ENCODE results near the gene TTLL11. TPM values are rescaled to one million over a fixed set of nuclear protein-coding genes. Genes with fewer than 3 reads are reported as not detected.
"Not testable (repeated sequence)": the region's sequence is repeated elsewhere in the genome, so short reads cannot be mapped to it uniquely, and the experiment has no call there.

Gene TTLL11
- total RNA-seq, 1 experiment from 2014 or later, result 1.6 TPM

DNA sequence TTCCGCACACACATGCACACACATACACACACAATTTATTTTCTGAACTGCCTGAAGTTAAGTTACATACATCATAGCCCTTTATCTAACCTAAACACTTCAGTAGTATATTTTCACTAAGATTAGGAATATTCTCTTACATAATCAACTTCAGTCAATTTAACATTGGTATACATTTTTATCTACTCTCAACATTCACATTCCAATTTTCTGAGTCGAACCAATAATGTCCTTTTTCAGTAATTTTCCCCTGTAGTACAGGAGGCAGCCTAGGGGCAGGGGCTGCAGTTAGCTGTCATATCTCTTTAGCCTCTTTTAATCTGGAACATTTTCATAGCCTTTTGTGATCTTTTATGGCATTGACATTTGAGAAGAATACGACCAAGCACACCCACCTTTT is 291.5 kb downstream of the TTLL11 start:
- no peak for DNase-seq (ENCODE audit: low read depth, low spot score)
- in situ Hi-C loops (cut with HindIII; ENCODE audit: low pct_unique_long_range_greater_than_20kb, low sequenced_read_pairs), result no loop called here

DNA sequence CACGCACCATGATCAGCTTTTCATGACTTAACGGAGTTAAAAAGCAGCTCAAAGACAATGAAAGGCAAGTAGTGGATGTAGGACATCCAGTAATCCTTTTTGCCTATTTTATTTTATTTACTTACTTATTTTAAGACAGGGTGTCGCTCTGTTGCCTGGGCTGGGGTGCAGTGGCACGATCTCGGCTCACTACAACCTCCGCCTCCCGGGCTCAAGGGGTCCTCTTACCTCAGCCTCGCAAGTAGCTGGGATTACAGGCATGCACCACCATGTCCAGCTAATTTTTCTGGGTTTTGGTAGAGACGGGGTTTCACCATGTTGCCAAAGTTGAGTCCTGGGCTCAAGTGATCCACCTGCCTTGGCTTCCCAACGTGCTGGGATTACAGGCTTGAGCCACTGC is 292.7 kb downstream of the TTLL11 start:
- in situ Hi-C loops (cut with HindIII; ENCODE audit: low pct_unique_long_range_greater_than_20kb, low sequenced_read_pairs), result no loop called here
- no peak for DNase-seq (ENCODE audit: low read depth, low spot score)

DNA sequence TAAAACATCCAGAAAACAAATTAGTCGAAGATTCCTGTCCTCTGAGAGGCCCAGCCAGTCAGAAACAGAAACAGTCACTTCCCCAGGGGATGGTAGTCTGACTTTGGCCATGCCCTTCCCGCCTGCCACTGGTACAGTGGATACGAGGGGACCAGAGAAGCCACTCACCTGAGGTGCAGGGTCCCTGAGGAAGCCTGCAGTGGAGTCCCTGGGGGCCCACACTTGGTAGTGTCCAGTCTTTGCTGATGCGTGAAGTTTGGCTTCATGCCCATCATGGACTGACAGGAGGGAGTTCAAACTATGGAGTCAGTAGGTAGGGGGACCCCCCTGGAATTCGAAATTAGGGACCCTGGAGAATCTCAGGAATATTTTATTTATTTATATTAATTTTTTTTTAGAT is 294.2 kb downstream of the TTLL11 start:
- in situ Hi-C loops (cut with HindIII; ENCODE audit: low pct_unique_long_range_greater_than_20kb, low sequenced_read_pairs), result no loop called here
- no peak for DNase-seq (ENCODE audit: low read depth, low spot score)

DNA sequence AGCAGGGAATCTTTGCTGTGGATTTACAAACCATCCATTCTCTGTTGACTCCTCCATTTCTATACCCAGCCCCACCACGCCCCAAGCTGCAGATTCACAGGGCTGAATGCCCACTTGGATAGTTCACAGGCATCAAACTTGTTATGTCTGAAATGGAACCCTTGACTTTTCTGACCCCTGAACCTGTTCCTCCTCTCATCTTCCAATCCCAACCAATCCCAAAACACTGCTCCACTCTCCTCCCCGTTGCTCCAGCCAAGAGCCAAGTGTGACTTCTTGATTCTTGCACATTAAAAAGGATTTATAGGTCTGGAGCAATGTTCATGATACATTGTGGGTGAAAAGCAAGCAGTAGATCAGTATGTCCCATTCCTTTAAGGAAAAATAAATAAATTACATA is 296.0 kb downstream of the TTLL11 start:
- no peak for DNase-seq (ENCODE audit: low read depth, low spot score)
- in situ Hi-C loops (cut with HindIII; ENCODE audit: low pct_unique_long_range_greater_than_20kb, low sequenced_read_pairs), result no loop called here

DNA sequence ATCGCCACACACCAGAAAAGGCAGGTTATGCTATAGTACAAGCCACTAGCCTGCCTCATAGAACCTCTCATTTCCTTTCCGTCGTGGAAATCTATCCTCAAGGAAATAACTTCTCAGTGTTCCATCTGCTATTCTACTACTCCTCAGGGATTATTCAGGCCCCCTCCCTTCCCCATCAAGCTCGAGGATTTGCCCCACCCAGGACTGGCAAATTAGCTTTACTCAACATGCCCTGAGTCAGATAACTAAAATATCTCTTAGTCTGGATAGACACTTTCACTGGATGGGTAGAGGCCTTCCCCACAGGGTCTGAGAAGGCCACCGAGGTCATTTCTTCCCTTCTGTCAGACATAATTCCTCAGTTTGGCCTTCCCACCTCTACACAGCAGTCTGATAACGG is 298.8 kb downstream of the TTLL11 start:
- in situ Hi-C loops (cut with HindIII; ENCODE audit: low pct_unique_long_range_greater_than_20kb, low sequenced_read_pairs); DNase-seq (ENCODE audit: low read depth, low spot score): not testable (repeated sequence)

DNA sequence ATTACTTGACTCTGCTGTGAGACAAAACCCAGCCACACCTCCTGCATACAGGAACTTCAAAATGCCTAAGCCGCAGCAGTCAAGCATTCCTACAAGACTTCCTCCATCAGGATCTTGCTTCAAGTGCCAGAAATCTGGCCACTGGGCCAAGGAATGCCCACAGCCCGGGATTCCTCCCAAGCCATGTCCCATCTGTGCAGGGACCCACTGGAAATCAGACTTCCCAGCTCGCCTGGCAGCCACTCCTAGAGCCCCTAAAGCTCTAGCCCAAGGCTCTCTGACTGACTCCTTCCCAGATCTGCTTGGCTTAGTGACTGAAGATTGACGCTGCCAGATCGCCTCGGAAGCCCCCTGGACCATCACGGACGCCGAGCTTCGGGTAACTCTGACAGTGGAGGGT is 300.6 kb downstream of the TTLL11 start:
- in situ Hi-C loops (cut with HindIII; ENCODE audit: low pct_unique_long_range_greater_than_20kb, low sequenced_read_pairs), result not testable (repeated sequence)

DNA sequence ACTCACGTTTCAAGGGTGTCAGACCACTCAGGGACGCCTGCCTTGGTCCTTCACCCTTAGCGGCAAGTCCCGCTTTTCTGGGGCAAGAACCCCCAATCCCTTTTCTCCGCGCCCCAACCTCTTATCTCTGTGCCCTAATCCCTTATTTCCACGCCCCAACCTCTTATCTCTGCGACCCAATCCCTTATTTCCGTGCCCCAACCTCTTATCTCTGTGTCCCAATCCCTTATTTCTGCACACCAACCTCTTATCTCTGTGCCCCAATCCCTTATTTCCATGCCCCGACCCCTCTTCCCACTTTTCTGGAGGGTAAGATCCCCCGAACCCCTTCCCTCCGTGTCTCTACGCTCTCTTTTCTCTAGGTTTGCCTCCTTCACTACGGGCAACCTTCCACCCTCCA is 302.3 kb downstream of the TTLL11 start:
- DNase-seq (ENCODE audit: low read depth, low spot score), result no peak
- in situ Hi-C loops (cut with HindIII; ENCODE audit: low pct_unique_long_range_greater_than_20kb, low sequenced_read_pairs), result no loop called here

More for the DNA sequence above, 300.6 kb downstream of the TTLL11 start:
- DNase-seq (ENCODE audit: low read depth, low spot score), result not testable (repeated sequence)

DNA sequence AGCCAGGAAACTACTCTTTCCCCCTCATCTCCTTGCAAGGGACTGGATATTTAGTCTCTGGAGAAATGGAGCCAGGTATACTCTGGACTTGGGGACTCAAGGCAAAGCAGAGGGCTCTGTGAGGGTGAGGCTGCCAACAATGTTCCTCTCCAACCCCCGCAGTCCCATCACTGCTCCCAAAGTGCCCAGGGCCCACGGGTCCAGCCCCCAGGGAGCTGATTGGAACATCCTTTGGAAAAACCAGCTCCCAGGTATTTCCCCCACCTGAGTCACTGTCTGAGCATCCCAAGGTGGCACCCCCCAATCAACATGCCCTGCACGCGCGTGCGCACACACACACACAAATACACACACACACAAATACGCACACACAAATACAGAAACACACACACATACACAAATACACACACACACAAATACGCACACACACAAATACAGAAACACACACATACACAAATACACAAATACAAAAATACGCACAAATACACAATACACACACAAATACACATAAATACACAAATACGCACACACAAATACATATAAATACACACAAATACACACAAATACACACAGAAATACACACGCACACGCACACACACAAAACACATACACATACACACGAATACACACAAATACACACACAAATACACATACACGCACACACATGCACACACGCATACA is 304.3 kb downstream of the TTLL11 start:
- in situ Hi-C loops (cut with HindIII; ENCODE audit: low pct_unique_long_range_greater_than_20kb, low sequenced_read_pairs), result no loop called here
- no peak for DNase-seq (ENCODE audit: low read depth, low spot score)

DNA sequence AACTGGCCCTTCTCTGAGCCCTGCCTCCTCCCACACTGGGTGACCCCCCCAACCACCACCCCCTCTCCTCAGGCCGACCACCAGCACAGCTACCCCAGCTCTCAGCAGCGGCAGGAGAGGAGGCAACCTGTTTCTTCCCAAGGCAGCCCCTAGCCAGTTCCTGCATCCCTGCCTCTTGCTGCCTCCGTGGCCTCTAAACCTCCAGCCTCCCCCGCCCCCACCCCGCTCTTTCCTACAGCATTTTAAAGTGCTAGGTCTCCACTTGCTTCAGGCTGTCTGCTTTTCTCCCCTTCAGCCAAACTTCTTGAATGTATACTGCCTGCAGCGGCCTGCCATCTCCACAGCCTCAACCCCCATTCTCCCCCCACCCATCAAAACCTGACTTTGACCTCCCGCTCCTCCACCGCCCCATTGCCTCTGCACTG is 306.1 kb downstream of the TTLL11 start:
- in situ Hi-C loops (cut with HindIII; ENCODE audit: low pct_unique_long_range_greater_than_20kb, low sequenced_read_pairs), result no loop called here
- no peak for DNase-seq (ENCODE audit: low read depth, low spot score)

DNA sequence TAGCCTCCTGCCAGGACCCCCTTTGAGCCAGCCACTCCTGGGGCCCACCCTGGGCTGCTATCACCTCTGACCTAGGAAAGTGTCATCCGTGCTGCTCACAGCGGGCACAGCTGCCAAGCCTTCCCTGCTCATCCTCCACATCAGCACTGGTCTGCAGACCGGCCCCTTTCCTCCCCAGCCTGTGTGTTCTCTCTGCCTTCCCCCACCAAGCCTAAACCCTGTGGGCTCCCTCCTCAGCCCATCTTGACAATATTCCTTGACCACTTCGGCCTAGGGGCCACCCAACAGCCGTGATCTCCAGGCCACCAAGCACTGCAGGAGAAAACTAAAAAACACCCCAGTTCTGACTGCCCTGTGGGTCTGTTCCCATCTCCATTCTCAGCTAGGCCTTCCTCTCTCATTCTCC is 306.6 kb downstream of the TTLL11 start:
- in situ Hi-C loops (cut with HindIII; ENCODE audit: low pct_unique_long_range_greater_than_20kb, low sequenced_read_pairs), result no loop called here
- DNase-seq (ENCODE audit: low read depth, low spot score), result no peak

DNA sequence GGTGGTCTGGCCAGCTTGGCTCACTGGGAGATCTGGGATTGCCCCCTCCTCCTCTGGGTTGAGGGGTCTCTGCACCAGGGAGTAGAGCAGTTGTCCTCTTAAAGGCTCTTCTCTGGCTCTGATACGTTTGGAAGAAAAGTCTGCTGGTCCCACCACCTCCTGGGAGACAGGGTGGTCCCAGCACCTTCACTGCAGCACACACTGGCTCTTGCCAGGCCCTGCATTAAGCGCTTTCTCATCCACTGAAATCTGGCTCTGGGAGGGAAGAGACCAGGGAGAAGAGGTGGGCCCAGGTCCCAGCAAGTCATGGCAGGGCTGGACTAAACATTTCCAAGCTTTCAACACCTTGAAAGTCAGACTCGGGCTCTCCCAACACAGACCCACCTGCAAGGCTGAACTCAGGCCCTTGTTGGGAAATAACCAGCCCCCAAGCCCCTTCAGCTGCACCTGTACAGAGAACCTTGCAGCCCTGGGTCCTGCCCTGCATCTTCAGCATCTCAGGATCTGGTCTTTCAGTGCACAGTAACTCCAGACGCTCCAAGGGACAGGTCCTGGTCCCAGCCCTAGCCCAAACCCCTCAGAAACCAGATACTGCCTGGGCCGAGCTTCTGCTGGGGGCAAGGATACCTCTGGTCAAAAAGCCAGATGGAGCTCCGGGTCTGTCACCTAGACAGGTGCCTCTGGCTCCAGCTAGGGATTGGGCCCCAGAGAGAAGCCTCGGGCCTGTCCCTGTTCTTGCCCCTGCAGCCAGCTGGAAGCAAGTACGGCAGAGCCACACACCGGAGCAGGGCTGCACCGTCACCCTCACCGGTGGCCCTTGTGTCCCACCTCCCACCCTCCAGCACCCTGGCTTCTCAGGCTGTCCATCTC is 307.2 kb downstream of the TTLL11 start:
- no peak for DNase-seq (ENCODE audit: low read depth, low spot score)
- in situ Hi-C loops (cut with HindIII; ENCODE audit: low pct_unique_long_range_greater_than_20kb, low sequenced_read_pairs), result no loop called here

DNA sequence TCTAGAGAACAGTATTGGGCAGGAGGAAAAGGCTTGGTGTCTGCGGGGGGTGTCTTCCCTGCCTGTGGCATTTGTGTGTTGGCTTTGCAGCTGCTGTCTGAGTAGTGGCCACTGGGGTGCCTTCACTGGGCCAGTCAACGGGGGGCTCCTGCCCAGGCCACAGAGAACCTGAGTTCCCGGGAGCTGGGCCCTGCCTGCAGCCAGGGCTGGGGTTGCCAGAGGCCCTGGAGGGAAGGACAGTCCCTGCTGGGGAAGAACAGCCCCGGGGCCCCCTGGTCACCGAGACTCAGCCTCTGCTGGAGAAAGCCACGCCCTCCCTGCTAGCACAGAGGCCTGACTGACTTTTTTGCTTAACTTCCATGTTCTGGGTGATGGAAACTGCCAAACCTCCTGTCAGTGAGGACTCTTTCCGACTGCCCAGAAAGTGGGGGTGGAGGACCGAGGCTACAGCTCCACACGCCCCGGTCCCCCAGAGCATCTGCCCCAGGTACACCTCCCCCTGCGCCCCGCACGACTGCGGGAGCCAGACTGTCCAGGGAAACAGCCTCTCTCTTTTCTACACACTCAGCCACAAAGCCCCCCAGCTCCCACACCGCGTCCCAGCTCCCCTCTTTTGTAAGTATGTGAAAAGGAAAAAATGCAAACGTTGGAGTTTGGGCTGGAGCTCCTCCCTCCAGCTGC is 308.2 kb downstream of the TTLL11 start:
- in situ Hi-C loops (cut with HindIII; ENCODE audit: low pct_unique_long_range_greater_than_20kb, low sequenced_read_pairs), result no loop called here
- no peak for DNase-seq (ENCODE audit: low read depth, low spot score)

DNA sequence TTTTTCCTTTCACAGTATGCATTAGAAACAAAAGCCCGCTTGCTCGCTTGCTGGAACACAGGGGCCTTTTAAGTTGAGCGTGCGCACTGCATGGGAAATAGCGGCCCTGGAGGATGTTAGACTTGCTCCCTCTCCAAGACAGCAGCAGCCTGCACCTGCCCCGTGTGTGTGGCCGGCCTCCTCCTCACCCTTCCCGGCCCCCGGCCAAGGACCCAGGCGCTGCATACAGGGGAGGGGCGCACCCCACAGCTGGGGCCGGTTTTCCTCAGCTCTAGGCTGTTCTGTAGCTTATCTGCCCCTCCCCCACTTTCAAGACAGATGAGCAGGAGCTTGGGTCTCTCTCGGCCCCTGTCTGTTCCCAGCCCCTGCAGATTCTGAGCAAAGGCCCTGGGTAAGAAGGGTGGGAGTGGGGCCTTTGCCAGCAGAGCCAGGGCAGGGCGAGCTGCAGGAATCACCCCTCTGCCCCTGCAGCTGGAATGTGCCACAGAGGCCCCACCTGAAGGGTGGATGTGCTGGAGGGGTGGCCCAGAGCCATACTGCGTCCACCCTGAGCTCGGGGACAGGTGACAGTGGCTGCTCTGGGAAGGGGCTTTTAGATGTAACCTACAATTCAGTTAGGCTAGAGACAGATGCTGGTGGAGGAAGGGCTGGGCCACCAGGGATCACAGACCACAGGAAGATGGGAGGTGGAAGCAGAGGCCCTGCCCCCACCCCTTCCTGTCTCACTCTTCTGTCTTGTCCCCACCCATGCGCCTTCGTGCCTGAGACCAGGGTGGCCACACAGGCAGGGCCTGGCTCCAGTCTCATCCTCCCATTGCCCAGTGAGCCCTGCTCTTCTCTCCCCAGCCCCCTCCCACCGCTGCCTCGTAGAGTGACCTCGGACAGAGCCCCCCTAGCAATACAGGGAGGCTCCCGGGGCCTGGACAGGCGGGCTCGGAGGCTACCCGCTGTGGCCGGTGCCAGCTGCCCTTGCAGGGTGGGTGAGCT is 309.3 kb downstream of the TTLL11 start:
- in situ Hi-C loops (cut with HindIII; ENCODE audit: low pct_unique_long_range_greater_than_20kb, low sequenced_read_pairs), result no loop called here

DNA sequence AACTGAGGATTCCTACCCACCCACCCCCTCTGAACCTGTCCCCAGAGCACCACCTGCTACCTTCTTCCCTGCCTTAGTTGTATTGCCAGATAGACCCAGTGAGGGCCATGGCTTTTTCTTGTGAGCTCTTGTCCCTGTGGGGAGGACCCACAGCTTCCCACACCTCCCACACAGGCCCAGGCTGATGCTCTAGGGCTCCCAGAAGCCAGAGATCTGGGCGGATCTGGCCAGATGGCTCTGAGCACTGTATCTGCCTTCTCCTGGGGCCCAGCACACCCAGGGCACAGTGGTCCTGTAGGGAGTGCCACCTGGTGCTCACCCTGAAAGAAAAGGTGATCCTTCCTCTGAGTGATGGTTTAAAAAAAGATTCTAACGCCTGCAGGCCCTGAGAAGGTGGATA is 310.0 kb downstream of the TTLL11 start:
- in situ Hi-C loops (cut with HindIII; ENCODE audit: low pct_unique_long_range_greater_than_20kb, low sequenced_read_pairs), result no loop called here
- DNase-seq (ENCODE audit: low read depth, low spot score), result no peak

More for the DNA sequence above, 309.3 kb downstream of the TTLL11 start:
- no peak for DNase-seq (ENCODE audit: low read depth, low spot score)

DNA sequence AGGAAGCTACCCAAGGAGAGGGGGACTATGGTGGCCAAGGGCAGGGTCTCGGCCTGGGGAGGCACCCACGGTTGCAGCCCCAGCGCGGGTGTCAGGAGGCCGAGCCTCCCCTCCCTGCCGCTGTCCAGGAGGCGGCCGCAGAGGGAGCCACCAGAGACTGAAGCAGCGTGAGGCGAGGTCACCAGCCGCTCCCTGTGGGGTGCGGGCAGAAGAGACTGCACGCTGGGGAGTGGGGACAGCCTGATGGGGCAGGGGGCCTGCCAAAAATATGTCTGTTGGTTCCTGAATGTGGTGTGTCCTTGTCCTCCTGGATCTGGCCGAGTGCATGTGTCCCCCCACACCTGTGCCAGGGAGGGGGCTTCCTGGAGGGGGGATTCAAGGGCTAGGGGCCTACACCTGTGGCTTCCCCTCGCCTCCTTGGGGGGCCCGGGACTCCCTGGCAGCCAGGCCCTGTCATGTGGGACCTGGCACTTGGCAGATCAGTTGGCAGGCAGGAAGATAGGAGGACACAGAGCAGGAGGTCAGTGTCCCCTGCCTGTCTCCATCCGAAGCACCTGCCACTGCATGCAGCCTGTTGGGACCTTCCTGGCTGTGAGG is 310.5 kb downstream of the TTLL11 start:
- DNase-seq (ENCODE audit: low read depth, low spot score), result no peak
- in situ Hi-C loops (cut with HindIII; ENCODE audit: low pct_unique_long_range_greater_than_20kb, low sequenced_read_pairs), result no loop called here

DNA sequence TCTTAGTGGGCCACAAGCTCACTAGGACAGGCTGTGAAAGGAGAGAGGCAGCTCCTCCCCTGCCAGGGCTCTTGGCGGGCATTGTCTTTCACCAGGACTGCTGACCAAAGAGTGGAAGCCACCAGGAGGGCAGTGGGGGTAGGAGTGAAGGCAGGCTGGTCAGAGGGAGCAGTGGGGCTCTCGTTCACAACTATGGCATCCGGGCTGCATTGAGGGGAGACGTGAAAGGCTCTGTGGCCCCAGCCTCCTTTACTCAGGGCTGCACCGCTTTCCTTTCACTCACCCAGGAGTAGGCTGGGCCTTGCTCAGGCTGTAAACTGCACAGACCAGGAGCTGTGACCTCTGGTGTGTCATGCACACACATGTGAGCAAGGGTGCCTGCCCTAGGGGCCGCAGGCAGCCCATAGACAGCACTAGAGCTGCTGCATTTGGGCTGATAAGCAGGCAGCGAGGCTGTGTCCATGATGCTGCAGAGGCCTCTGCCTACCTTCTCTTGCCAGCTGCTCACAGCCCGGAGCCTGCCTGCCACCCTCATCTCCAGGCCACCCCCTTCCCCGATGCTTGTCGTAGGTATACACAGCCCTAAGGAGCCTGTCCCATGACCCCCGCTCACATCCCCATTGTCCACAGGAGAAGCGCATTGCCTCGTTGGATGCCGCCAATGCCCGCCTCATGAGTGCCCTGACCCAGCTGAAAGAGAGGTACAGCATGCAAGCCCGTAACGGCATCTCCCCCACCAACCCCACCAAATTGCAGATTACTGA is 311.2 kb downstream of the TTLL11 start:
- DNase-seq (ENCODE audit: low read depth, low spot score), result no peak
- in situ Hi-C loops (cut with HindIII; ENCODE audit: low pct_unique_long_range_greater_than_20kb, low sequenced_read_pairs), result no loop called here
